Colonic mucosa (tissue), 4 donors: ENCODE data around the gene NDST4. TPM values are rescaled to one million over a fixed set of nuclear protein-coding genes. Genes with fewer than 3 reads are reported as not detected.
"Not testable (repeated sequence)": the region's sequence is repeated elsewhere in the genome, so short reads cannot be mapped to it uniquely, and the experiment has no call there.

Experiments used
- DNase-seq: peaks from one replicate; pipeline ENCODE4 v3.0.0-alpha.2; 2020
- H3K27ac ChIP-seq: fragments of 200-600 bp; one replicate; pipeline ENCODE4 v1.8.0; 2021
- H3K27me3 ChIP-seq: fragments of 200-600 bp; one replicate; pipeline ENCODE4 v1.8.0; 2021
- H3K36me3 ChIP-seq: fragments of 200-600 bp; one replicate; pipeline ENCODE4 v1.8.0; 2021
- H3K4me1 ChIP-seq: fragments of 200-600 bp; one replicate; pipeline ENCODE4 v1.8.0; 2021; ENCODE audit warnings: mild to moderate bottlenecking
- H3K4me3 ChIP-seq: fragments of 200-600 bp; one replicate; pipeline ENCODE4 v1.8.0; 2021
- H3K9ac ChIP-seq, 2 donors: one replicate each; pipeline ENCODE4 v1.7.0; 2013; ENCODE audit warnings: control low read depth in 2 of 2, low read depth in 2 of 2, low read length in 2 of 2
- H3K9me3 ChIP-seq: fragments of 200-600 bp; one replicate; pipeline ENCODE4 v1.8.0; 2021
- CTCF ChIP-seq: fragments of 200-600 bp; IDR thresholded peaks from one replicate; pipeline ENCODE4 v1.8.0; 2022; ENCODE audit warnings: antibody characterized with exemption, mild to moderate bottlenecking
- intact Hi-C: fragments of 100-400 bp; cut with DNase I; formaldehyde crosslinking; loops from one replicate; pipeline ENCODE4 v1.14.1; 2022
- total RNA-seq, 2 donors: library from RNA; stranded (reverse); fragmentation: NEBNext Ultra II Directional in 1 of 2; extraction: Animal tissue kit (Norgen Biotek cat#: 25700) in 1 of 2; gene quantifications; one replicate each; pipeline ENCODE4 v1.2.1, GENCODE V29; 2021
- donor health status: healthy.
- donor health status: DM: no; HTN: no; CAD: no.
- donor health status: DM: no; HTN: no; CAD: no.

Gene NDST4
- total RNA-seq, 2 donors from 2014 or later = 0.13 to 0.20 TPM

GRCh38 chr4:114980932-114981708, 132.3 kb downstream of the NDST4 start:
- intact Hi-C loops = no loop called here
- Histone ChIP-seq H3K9ac (no peak overlapping the region), H3K27ac (no peak overlapping the region), H3K4me1 (no peaks in the 10 kb centered on the region), H3K36me3 (no peaks in the 10 kb centered on the region), H3K27me3 (no peaks in the 10 kb centered on the region), H3K4me3 (no peak overlapping the region), H3K9me3 (no peaks in the 10 kb centered on the region)
- DNase-seq = no peak
- TF ChIP-seq CTCF = no peak

GRCh38 chr4:114980399-114980798, 133.0 kb downstream of the NDST4 start:
- H3K36me3 ChIP-seq, H3K4me3 ChIP-seq, H3K4me1 ChIP-seq, H3K27me3 ChIP-seq, DNase-seq, H3K9ac ChIP-seq, H3K27ac ChIP-seq, H3K9me3 ChIP-seq, intact Hi-C loops: not testable (repeated sequence)

- Histone ChIP-seq H3K36me3 (no peaks in the 10 kb centered on the region), H3K4me3 (no peak overlapping the region), H3K9me3 (no peaks in the 10 kb centered on the region), H3K9ac (no peak overlapping the region), H3K27ac (no peak overlapping the region), H3K27me3 (no peaks in the 10 kb centered on the region), H3K4me1 (no peaks in the 10 kb centered on the region)
- intact Hi-C loops = no loop called here
- no peak for TF ChIP-seq CTCF
- no peak for DNase-seq
Observed at GRCh38 chr4:114976901-114977300, 136.5 kb downstream of the NDST4 start.

GRCh38 chr4:114964026-114964425, 149.4 kb downstream of the NDST4 start:
- intact Hi-C loops = no loop called here
- DNase-seq = no peak
- Histone ChIP-seq H3K9me3 (no peaks in the 10 kb centered on the region), H3K4me3 (no peak overlapping the region), H3K27me3 (no peaks in the 10 kb centered on the region), H3K27ac (no peak overlapping the region), H3K4me1 (no peaks in the 10 kb centered on the region), H3K36me3 (no peaks in the 10 kb centered on the region), H3K9ac (no peak overlapping the region)
- no peak for TF ChIP-seq CTCF

GRCh38 chr4:114945616-114946015, 167.8 kb downstream of the NDST4 start:
- Histone ChIP-seq H3K4me1 (no peaks in the 10 kb centered on the region), H3K9ac (no peak overlapping the region), H3K27me3 (no peaks in the 10 kb centered on the region), H3K36me3 (no peaks in the 10 kb centered on the region), H3K4me3 (no peak overlapping the region), H3K9me3 (no peaks in the 10 kb centered on the region), H3K27ac (no peak overlapping the region)
- no peak for TF ChIP-seq CTCF
- DNase-seq = no peak
- intact Hi-C loops = no loop called here

GRCh38 chr4:114941503-114941902, 171.9 kb downstream of the NDST4 start:
- Histone ChIP-seq H3K9ac (no peak overlapping the region), H3K4me3 (no peak overlapping the region), H3K9me3 (no peaks in the 10 kb centered on the region), H3K27ac (no peak overlapping the region), H3K36me3 (no peaks in the 10 kb centered on the region), H3K27me3 (no peaks in the 10 kb centered on the region), H3K4me1 (no peaks in the 10 kb centered on the region)
- no peak for DNase-seq
- intact Hi-C loops = no loop called here
- no peak for TF ChIP-seq CTCF
